Left kidney (tissue), 2 donors: Measurements from ENCODE around the gene SDHAF1. TPM values are rescaled to one million over a fixed set of nuclear protein-coding genes. Genes with fewer than 3 reads are reported as not detected.
"Not testable (repeated sequence)": the region's sequence is repeated elsewhere in the genome, so short reads cannot be mapped to it uniquely, and the experiment has no call there.

Experiments
- DNase-seq: peaks from one replicate; pipeline ENCODE4 v3.0.0-alpha.2; 2013
- polyA plus RNA-seq: library from polyadenylated mRNA; unstranded; fragments of 120-200 nt; gene quantifications from one replicate; pipeline ENCODE4 v1.2.1, GENCODE V29; 2013; ENCODE audit not compliant: insufficient read length

SDHAF1 gene
- polyA plus RNA-seq, 1 donor: 9.4 TPM

GRCh38 chr19:36014012-36014924 lies 19.3 kb downstream of the SDHAF1 start, which contains the start of gene ALKBH6:
Gene ALKBH6, minus strand, starts transcription at chr19:36014213. Its CDS starts 816 bp downstream, at chr19:36013397.
- DNase-seq: peak; percentile 99

- no peak for DNase-seq
These were observed 24.2 kb downstream of the SDHAF1 start for GRCh38 chr19:36019061-36019670.

GRCh38 chr19:36023432-36023831 lies 28.4 kb downstream of the SDHAF1 start:
- DNase-seq: no peak

GRCh38 chr19:36025541-36025940 lies 30.6 kb downstream of the SDHAF1 start:
- no peak for DNase-seq

GRCh38 chr19:36026091-36026876 lies 31.3 kb downstream of the SDHAF1 start:
- no peak for DNase-seq

- DNase-seq: no peak
These were observed 32.7 kb downstream of the SDHAF1 start for GRCh38 chr19:36027696-36028095.

- no peak for DNase-seq
These were observed 33.5 kb downstream of the SDHAF1 start for GRCh38 chr19:36028313-36029041.

GRCh38 chr19:36030264-36031148 lies 35.5 kb downstream of the SDHAF1 start:
- no peak for DNase-seq

GRCh38 chr19:36031308-36031707 lies 36.3 kb downstream of the SDHAF1 start:
- DNase-seq: no peak

- DNase-seq: peak; percentile 69
These were observed 37.5 kb downstream of the SDHAF1 start, which contains the start of gene CLIP3 for GRCh38 chr19:36032251-36033104. Gene CLIP3, minus strand, starts transcription at chr19:36032873. Its CDS starts 516 bp downstream, at chr19:36032357.

- DNase-seq: no peak
These were observed 45.5 kb downstream of the SDHAF1 start for GRCh38 chr19:36040495-36040894.

- not testable (repeated sequence) for DNase-seq
These were observed 46.1 kb downstream of the SDHAF1 start for GRCh38 chr19:36041092-36041491.

GRCh38 chr19:36041831-36042230 lies 46.8 kb downstream of the SDHAF1 start:
- DNase-seq: peak; percentile 60

GRCh38 chr19:36043952-36044351 lies 49.0 kb downstream of the SDHAF1 start:
- no peak for DNase-seq

Other genes starting within 250 kb of the SDHAF1 start
- gene U2AF1L4, start 249.8 kb upstream of the SDHAF1 start, polyA plus RNA-seq: 19.0 TPM
- gene PSENEN, start 249.5 kb upstream of the SDHAF1 start, polyA plus RNA-seq: 54.4 TPM
- 8.8 TPM for gene LIN37, start 246.6 kb upstream of the SDHAF1 start, polyA plus RNA-seq
- gene HSPB6, start 238.2 kb upstream of the SDHAF1 start, polyA plus RNA-seq: 19.7 TPM
- gene PROSER3, start 237.0 kb upstream of the SDHAF1 start, polyA plus RNA-seq: 26.5 TPM
- 27.3 TPM for gene ARHGAP33, start 219.6 kb upstream of the SDHAF1 start, polyA plus RNA-seq
- 39.3 TPM for gene PRODH2, start 182.3 kb upstream of the SDHAF1 start, polyA plus RNA-seq
- gene NPHS1, start 142.7 kb upstream of the SDHAF1 start, polyA plus RNA-seq: 123 TPM
- gene KIRREL2, start 138.3 kb upstream of the SDHAF1 start, polyA plus RNA-seq: 9.0 TPM
- gene APLP1, start 126.6 kb upstream of the SDHAF1 start, polyA plus RNA-seq: 25.0 TPM
- 4.4 TPM for gene NFKBID, start 94.6 kb upstream of the SDHAF1 start, polyA plus RNA-seq
- gene HCST, start 92.7 kb upstream of the SDHAF1 start, polyA plus RNA-seq: 1.1 TPM
- 7.4 TPM for gene TYROBP, start 86.9 kb upstream of the SDHAF1 start, polyA plus RNA-seq
- gene LRFN3, start 58.8 kb upstream of the SDHAF1 start, polyA plus RNA-seq: 10.2 TPM
- gene SYNE4, start 13.6 kb downstream of the SDHAF1 start, polyA plus RNA-seq: 14.0 TPM
- gene ALKBH6, start 19.0 kb downstream of the SDHAF1 start, polyA plus RNA-seq: 15.3 TPM
- 55.9 TPM for gene CLIP3, start 37.7 kb downstream of the SDHAF1 start, polyA plus RNA-seq
- gene THAP8, start 59.1 kb downstream of the SDHAF1 start, polyA plus RNA-seq: 9.2 TPM
- gene WDR62, start 59.7 kb downstream of the SDHAF1 start, polyA plus RNA-seq: 7.8 TPM
- gene OVOL3, start 116.0 kb downstream of the SDHAF1 start, polyA plus RNA-seq: not detected
- gene POLR2I, start 119.7 kb downstream of the SDHAF1 start, polyA plus RNA-seq: 42.6 TPM
- 110 TPM for gene TBCB, start 120.3 kb downstream of the SDHAF1 start, polyA plus RNA-seq
- gene CAPNS1, start 144.9 kb downstream of the SDHAF1 start, polyA plus RNA-seq: 520 TPM
- gene COX7A1, start 157.3 kb downstream of the SDHAF1 start, polyA plus RNA-seq: 25.6 TPM
- 8.1 TPM for gene ZNF565, start 219.5 kb downstream of the SDHAF1 start, polyA plus RNA-seq
- 155 TPM for gene ZNF146, start 219.9 kb downstream of the SDHAF1 start, polyA plus RNA-seq